Smooth muscle cell (in vitro differentiated cells): ENCODE data around the gene TRIM71. TPM values are rescaled to one million over a fixed set of nuclear protein-coding genes. Genes with fewer than 3 reads are reported as not detected.

Experiments used
- DNase-seq: peaks from one replicate; lab custom pipeline; 2025; ENCODE audit not compliant: unreplicated experiment; lab: John Stamatoyannopoulos, UW
- H2AFZ ChIP-seq: fragments of 200-600 bp; sonication (generic); 2 replicates; pipeline ENCODE4 v1.6.0; 2016; ENCODE audit warnings: antibody characterized with exemption, low read depth, mild to moderate bottlenecking
- H3F3A ChIP-seq: fragments of 200-600 bp; sonication (generic); 2 replicates; pipeline ENCODE4 v1.6.0; 2017; ENCODE audit warnings: antibody characterized with exemption, low read depth
- H3K27ac ChIP-seq: fragments of 200-600 bp; sonication (generic); 2 replicates; pipeline ENCODE4 v1.5.1; 2016; ENCODE audit warnings: low read depth, mild to moderate bottlenecking
- H3K27me3 ChIP-seq: fragments of 200-600 bp; sonication (generic); 2 replicates; pipeline ENCODE4 v1.6.1; 2016; ENCODE audit warnings: low read depth, mild to moderate bottlenecking
- H3K36me3 ChIP-seq: fragments of 200-600 bp; sonication (generic); 2 replicates; pipeline ENCODE4 v1.5.1; 2016; ENCODE audit warnings: low read depth
- H3K4me1 ChIP-seq: fragments of 200-600 bp; sonication (generic); 2 replicates; pipeline ENCODE4 v1.5.1; 2016; ENCODE audit warnings: low read depth
- H3K4me2 ChIP-seq: fragments of 200-600 bp; sonication (generic); 2 replicates; pipeline ENCODE4 v1.6.0; 2016; ENCODE audit warnings: mild to moderate bottlenecking
- H3K4me3 ChIP-seq: fragments of 200-600 bp; sonication (generic); 2 replicates; pipeline ENCODE4 v1.5.1; 2016; ENCODE audit warnings: mild to moderate bottlenecking
- H3K79me2 ChIP-seq: fragments of 200-600 bp; sonication (generic); 2 replicates; pipeline ENCODE4 v1.6.0; 2016; ENCODE audit warnings: low read depth, mild to moderate bottlenecking
- H3K9ac ChIP-seq: fragments of 200-600 bp; sonication (generic); 2 replicates; pipeline ENCODE4 v1.6.0; 2016; ENCODE audit warnings: low read depth
- H3K9me3 ChIP-seq: fragments of 200-600 bp; sonication (generic); replicated peaks from 2 replicates; pipeline ENCODE4 v1.5.1; 2016; ENCODE audit warnings: low read depth
- H4K20me1 ChIP-seq: fragments of 200-600 bp; sonication (generic); 2 replicates; pipeline ENCODE4 v1.6.0; 2016; ENCODE audit warnings: low read depth
- WGBS: methylation state at CpG from one replicate; pipeline ENCODE4 v1.1.7; 2016; ENCODE audit warnings: low lambda C conversion rate; 5-methylcytosine and 5-hydroxymethylcytosine counted together
- polyA plus RNA-seq: library from polyadenylated mRNA; unstranded; fragments of >200 nt; fragmentation: Nextera tagmentation; extraction: Ambion mirVana; gene quantifications from 2 replicates; pipeline ENCODE4 v1.2.1, GENCODE V29; 2016
- total RNA-seq: library from RNA; depleted of rRNA; stranded (reverse); fragments of >200 nt; gene quantifications from 2 replicates; pipeline ENCODE4 v1.2.3, GENCODE V29; 2014
- TF ChIP-seq, protein P1 (sequence below): fragments of 200-600 bp; sonication (generic); IDR thresholded peaks from 2 replicates; pipeline ENCODE4 v1.5.1; 2017; ENCODE audit warnings: borderline replicate concordance, mild to moderate bottlenecking, antibody characterized with exemption; ENCODE audit not compliant: insufficient read depth, poor library complexity, severe bottlenecking

TRIM71 gene
- total and polyA plus RNA-seq, 2 experiments from 2014 or later, result 0.19 to 1.1 TPM

DNA sequence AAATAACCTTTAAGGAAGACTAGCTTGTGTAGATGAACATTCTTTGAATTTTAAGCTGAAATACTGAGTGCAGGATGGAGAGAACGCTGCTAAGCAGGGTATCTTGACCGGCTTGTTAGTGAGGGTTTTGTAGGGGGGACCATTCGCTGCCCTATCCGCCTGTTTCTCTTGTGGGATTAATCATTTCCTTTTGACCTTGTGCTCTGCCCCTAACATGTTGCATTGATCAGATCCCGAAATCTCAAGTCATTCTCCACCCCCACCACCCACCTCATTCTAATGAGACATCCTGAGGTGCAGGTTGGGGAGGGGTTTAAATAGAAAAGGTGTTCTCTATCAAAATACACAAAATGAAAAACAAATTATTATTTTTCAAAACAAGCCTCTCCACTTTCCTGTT is 32.8 kb downstream of the TRIM71 start:
- Histone ChIP-seq H3K79me2 (peaks cover 4% of the 10 kb centered on the region), H3K4me3 (no peak overlapping the region), H4K20me1 (no peaks in the 10 kb centered on the region), H3K9ac (no peak overlapping the region), H3K36me3 (no peaks in the 10 kb centered on the region), H3K4me2 (peak overlapping the region; percentile 54), H3K27me3 (no peaks in the 10 kb centered on the region), H3K9me3 (no peaks in the 10 kb centered on the region), H3K4me1 (peaks cover 45% of the 10 kb centered on the region), H2AFZ (no peak overlapping the region), H3F3A (peaks cover 13% of the 10 kb centered on the region), H3K27ac (peak overlapping the region; percentile 55)
- TF ChIP-seq, protein P1, sequence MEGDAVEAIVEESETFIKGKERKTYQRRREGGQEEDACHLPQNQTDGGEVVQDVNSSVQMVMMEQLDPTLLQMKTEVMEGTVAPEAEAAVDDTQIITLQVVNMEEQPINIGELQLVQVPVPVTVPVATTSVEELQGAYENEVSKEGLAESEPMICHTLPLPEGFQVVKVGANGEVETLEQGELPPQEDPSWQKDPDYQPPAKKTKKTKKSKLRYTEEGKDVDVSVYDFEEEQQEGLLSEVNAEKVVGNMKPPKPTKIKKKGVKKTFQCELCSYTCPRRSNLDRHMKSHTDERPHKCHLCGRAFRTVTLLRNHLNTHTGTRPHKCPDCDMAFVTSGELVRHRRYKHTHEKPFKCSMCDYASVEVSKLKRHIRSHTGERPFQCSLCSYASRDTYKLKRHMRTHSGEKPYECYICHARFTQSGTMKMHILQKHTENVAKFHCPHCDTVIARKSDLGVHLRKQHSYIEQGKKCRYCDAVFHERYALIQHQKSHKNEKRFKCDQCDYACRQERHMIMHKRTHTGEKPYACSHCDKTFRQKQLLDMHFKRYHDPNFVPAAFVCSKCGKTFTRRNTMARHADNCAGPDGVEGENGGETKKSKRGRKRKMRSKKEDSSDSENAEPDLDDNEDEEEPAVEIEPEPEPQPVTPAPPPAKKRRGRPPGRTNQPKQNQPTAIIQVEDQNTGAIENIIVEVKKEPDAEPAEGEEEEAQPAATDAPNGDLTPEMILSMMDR, result no peak
- DNase-seq, result no peak
- 32% methylated on average over 5 of the region's 5 CpGs for WGBS

DNA sequence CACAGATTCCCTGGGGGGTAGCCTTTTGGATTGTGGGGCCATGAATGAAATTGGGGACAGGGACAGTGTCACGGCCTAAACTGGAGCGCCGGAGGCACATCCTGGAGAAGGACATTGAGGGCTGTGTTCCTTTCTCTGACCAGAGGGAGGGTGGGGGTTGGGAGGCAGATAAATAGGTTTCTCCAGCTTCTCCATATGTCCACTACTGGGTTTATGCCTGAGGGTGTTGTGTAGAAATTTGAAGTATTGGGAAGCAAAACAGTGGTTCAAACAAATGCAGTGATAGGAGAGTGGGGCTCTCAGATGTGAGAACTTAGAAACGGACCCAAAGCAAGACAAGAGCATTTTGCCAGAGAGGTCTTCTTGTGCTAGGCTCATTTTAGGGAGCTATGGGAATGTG is 34.3 kb downstream of the TRIM71 start:
- no peak overlapping the region for H3K4me2 ChIP-seq
- no peak for DNase-seq
- H3F3A ChIP-seq, result peaks cover 13% of the 10 kb centered on the region
- H3K9me3 ChIP-seq, result no peaks in the 10 kb centered on the region
- H3K27ac ChIP-seq, result no peak overlapping the region
- H3K79me2 ChIP-seq, result peaks cover 4% of the 10 kb centered on the region
- peaks cover 45% of the 10 kb centered on the region for H3K4me1 ChIP-seq
- WGBS, result 73% methylated on average over 4 of the region's 4 CpGs
- H3K27me3 ChIP-seq, result no peaks in the 10 kb centered on the region
- no peak overlapping the region for H3K4me3 ChIP-seq
- H3K36me3 ChIP-seq, result no peaks in the 10 kb centered on the region
- TF ChIP-seq, protein P1, result no peak
- no peaks in the 10 kb centered on the region for H4K20me1 ChIP-seq
- no peak overlapping the region for H3K9ac ChIP-seq
- H2AFZ ChIP-seq, result no peak overlapping the region

DNA sequence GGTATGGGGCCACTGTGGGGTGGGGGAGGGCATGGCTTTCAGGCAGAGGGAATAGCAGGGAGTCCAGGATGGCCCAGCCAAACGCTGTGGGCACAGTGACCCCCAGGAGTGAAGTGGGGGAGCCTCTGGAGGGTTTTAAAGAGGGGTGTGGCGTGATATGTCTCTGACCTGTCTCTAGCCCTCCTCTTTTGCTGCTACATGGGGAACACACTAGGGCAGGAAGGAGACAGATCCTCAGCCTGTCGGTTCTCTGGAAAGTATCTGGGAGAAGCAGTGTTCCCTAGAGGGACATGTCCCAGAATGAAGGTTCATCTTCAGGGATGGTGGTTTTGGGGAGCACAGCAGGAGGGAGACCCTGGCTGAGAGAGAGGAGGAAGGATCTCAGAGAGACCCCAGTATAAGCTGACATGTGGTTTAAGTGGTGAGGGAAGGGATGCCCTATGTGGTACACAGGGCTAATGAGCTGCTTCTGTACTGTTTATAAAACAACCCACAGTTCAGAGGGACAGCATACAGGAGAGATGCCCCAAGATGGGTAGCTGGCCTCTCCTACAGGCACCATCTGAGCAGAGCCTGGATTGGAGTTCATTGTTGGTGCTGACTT is 37.7 kb downstream of the TRIM71 start:
- Histone ChIP-seq H3K27me3 (no peaks in the 10 kb centered on the region), H3K36me3 (no peaks in the 10 kb centered on the region), H3F3A (no peaks in the 10 kb centered on the region), H3K4me3 (no peak overlapping the region), H3K27ac (no peak overlapping the region), H3K9me3 (no peaks in the 10 kb centered on the region), H3K4me1 (peaks cover 14% of the 10 kb centered on the region), H2AFZ (no peak overlapping the region), H4K20me1 (no peaks in the 10 kb centered on the region), H3K9ac (no peak overlapping the region), H3K79me2 (peaks cover 4% of the 10 kb centered on the region), H3K4me2 (no peak overlapping the region)
- 95% methylated on average over 3 of the region's 3 CpGs for WGBS
- TF ChIP-seq, protein P1, result no peak
- no peak for DNase-seq

DNA sequence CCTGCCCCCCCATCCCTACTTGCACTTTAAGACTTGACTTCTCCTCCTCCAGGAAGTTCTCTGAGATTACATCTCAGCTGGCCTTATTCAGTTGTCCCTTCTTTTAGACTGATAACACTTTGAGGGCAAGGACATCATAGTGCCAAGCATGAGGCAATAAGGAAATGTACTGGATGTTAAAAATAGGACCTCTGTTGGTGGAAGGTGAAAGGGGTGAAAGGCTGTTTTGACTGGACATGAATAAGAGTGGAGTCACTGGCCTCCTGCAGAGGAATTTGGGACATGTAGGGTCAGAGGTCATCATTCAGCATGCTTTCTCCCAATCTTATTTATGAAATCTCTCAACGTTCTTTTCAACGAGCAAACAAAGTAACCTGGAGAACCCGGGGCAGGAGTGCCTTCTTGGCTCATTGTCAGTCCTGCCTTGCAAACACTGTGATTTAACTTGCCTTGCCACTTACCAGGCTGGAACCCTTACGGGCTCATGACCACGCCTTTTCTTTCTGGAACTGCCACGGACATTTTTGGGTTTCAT is 38.6 kb downstream of the TRIM71 start:
- no peaks in the 10 kb centered on the region for H3K9me3 ChIP-seq
- TF ChIP-seq, protein P1, result no peak
- no peaks in the 10 kb centered on the region for H3K36me3 ChIP-seq
- peaks cover 4% of the 10 kb centered on the region for H3K79me2 ChIP-seq
- H3K9ac ChIP-seq, result no peak overlapping the region
- H3K4me2 ChIP-seq, result no peak overlapping the region
- peaks cover 7% of the 10 kb centered on the region for H3K4me1 ChIP-seq
- no peak overlapping the region for H2AFZ ChIP-seq
- no peaks in the 10 kb centered on the region for H3K27me3 ChIP-seq
- H3K4me3 ChIP-seq, result no peak overlapping the region
- H3K27ac ChIP-seq, result no peak overlapping the region
- WGBS, result 78% methylated on average over 6 of the region's 6 CpGs
- H4K20me1 ChIP-seq, result no peaks in the 10 kb centered on the region
- no peaks in the 10 kb centered on the region for H3F3A ChIP-seq
- DNase-seq, result no peak
